ENCODE measurements around the gene FBRS. TPM values are rescaled to one million over a fixed set of nuclear protein-coding genes. Genes with fewer than 3 reads are reported as not detected.

FBRS gene
- total and polyA plus RNA-seq, 2 of the 13 experiments (the other 11 are each of a cell fraction or from before 2014, with no cell fraction given), result 13.7 to 16.2 TPM

GRCh38 chr16:30659507-30660423 lies 1.5 kb downstream of the FBRS start (continued):
- TF ChIP-seq, protein P1, sequence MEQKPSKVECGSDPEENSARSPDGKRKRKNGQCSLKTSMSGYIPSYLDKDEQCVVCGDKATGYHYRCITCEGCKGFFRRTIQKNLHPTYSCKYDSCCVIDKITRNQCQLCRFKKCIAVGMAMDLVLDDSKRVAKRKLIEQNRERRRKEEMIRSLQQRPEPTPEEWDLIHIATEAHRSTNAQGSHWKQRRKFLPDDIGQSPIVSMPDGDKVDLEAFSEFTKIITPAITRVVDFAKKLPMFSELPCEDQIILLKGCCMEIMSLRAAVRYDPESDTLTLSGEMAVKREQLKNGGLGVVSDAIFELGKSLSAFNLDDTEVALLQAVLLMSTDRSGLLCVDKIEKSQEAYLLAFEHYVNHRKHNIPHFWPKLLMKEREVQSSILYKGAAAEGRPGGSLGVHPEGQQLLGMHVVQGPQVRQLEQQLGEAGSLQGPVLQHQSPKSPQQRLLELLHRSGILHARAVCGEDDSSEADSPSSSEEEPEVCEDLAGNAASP (CRISPR knock-in tag; IDR thresholded peaks at IDR 0.05; ENCODE audit: borderline replicate concordance), result no peak
- no peak for TF ChIP-seq NFATC3 (CRISPR knock-in tag; IDR thresholded peaks at IDR 0.05)
- TF ChIP-seq, protein P2, sequence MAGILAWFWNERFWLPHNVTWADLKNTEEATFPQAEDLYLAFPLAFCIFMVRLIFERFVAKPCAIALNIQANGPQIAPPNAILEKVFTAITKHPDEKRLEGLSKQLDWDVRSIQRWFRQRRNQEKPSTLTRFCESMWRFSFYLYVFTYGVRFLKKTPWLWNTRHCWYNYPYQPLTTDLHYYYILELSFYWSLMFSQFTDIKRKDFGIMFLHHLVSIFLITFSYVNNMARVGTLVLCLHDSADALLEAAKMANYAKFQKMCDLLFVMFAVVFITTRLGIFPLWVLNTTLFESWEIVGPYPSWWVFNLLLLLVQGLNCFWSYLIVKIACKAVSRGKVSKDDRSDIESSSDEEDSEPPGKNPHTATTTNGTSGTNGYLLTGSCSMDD (CRISPR knock-in tag; IDR thresholded peaks at IDR 0.05), result no peak
- no peak for TF ChIP-seq MTA3 (CRISPR knock-in tag; IDR thresholded peaks at IDR 0.05)
- no peak; the same call in 1 of the 2 replicates for TF ChIP-seq MAZ (IDR thresholded peaks at IDR 0.05; ENCODE audit: borderline replicate concordance, low read depth, low read length)
- peak; percentile 16 for TF ChIP-seq MAZ (CRISPR knock-in tag; IDR thresholded peaks at IDR 0.05; ENCODE audit: low read depth)
- TF ChIP-seq ZMYM2 (CRISPR knock-in tag; IDR thresholded peaks at IDR 0.05), result no peak
- TF ChIP-seq MEIS2 (CRISPR knock-in tag; IDR thresholded peaks at IDR 0.05), result peak; percentile 25; the same call in 1 of the 2 replicates
- no peak for TF ChIP-seq SP2 (CRISPR knock-in tag; IDR thresholded peaks at IDR 0.05)
- TF ChIP-seq, protein P3, sequence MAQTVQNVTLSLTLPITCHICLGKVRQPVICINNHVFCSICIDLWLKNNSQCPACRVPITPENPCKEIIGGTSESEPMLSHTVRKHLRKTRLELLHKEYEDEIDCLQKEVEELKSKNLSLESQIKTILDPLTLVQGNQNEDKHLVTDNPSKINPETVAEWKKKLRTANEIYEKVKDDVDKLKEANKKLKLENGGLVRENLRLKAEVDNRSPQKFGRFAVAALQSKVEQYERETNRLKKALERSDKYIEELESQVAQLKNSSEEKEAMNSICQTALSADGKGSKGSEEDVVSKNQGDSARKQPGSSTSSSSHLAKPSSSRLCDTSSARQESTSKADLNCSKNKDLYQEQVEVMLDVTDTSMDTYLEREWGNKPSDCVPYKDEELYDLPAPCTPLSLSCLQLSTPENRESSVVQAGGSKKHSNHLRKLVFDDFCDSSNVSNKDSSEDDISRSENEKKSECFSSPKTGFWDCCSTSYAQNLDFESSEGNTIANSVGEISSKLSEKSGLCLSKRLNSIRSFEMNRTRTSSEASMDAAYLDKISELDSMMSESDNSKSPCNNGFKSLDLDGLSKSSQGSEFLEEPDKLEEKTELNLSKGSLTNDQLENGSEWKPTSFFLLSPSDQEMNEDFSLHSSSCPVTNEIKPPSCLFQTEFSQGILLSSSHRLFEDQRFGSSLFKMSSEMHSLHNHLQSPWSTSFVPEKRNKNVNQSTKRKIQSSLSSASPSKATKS (CRISPR knock-in tag; IDR thresholded peaks at IDR 0.05), result no peak
- TF ChIP-seq, protein P4, sequence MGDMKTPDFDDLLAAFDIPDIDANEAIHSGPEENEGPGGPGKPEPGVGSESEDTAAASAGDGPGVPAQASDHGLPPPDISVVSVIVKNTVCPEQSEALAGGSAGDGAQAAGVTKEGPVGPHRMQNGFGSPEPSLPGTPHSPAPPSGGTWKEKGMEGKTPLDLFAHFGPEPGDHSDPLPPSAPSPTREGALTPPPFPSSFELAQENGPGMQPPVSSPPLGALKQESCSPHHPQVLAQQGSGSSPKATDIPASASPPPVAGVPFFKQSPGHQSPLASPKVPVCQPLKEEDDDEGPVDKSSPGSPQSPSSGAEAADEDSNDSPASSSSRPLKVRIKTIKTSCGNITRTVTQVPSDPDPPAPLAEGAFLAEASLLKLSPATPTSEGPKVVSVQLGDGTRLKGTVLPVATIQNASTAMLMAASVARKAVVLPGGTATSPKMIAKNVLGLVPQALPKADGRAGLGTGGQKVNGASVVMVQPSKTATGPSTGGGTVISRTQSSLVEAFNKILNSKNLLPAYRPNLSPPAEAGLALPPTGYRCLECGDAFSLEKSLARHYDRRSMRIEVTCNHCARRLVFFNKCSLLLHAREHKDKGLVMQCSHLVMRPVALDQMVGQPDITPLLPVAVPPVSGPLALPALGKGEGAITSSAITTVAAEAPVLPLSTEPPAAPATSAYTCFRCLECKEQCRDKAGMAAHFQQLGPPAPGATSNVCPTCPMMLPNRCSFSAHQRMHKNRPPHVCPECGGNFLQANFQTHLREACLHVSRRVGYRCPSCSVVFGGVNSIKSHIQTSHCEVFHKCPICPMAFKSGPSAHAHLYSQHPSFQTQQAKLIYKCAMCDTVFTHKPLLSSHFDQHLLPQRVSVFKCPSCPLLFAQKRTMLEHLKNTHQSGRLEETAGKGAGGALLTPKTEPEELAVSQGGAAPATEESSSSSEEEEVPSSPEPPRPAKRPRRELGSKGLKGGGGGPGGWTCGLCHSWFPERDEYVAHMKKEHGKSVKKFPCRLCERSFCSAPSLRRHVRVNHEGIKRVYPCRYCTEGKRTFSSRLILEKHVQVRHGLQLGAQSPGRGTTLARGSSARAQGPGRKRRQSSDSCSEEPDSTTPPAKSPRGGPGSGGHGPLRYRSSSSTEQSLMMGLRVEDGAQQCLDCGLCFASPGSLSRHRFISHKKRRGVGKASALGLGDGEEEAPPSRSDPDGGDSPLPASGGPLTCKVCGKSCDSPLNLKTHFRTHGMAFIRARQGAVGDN (CRISPR knock-in tag; IDR thresholded peaks at IDR 0.05), result peak; percentile 58
- TF ChIP-seq ZNF616 (CRISPR knock-in tag; IDR thresholded peaks at IDR 0.05; ENCODE audit: low read depth), result no peak
- TF ChIP-seq ZNF75D (CRISPR knock-in tag; IDR thresholded peaks at IDR 0.05; ENCODE audit: borderline replicate concordance), result 0 out of 2 replicates have a peak, but pooled peaks have one; percentile 35
- TF ChIP-seq PTBP1 (IDR thresholded peaks at IDR 0.05; ENCODE audit: low read depth, low read length, poor library complexity, severe bottlenecking), result peak; percentile 75
- no peak for TF ChIP-seq ZNF354B (CRISPR knock-in tag; IDR thresholded peaks at IDR 0.05)
- no peak for TF ChIP-seq MZF1 (CRISPR knock-in tag; IDR thresholded peaks at IDR 0.05; ENCODE audit: borderline replicate concordance)
- no peak for TF ChIP-seq SP4 (CRISPR knock-in tag; IDR thresholded peaks at IDR 0.05)
- no peak for TF ChIP-seq PITX1 (CRISPR knock-in tag; IDR thresholded peaks at IDR 0.05)
- peak; percentile 12 for TF ChIP-seq HNRNPK (IDR thresholded peaks at IDR 0.05; ENCODE audit: low read depth, low read length, poor library complexity, severe bottlenecking)
- TF ChIP-seq ZNF577 (CRISPR knock-in tag; IDR thresholded peaks at IDR 0.05; ENCODE audit: borderline replicate concordance, low read depth), result no peak
